ENCODE measurements around the gene KANK3.

The KANK3 gene

GRCh38 chr19:8336660-8337059 lies 6.4 kb downstream of the KANK3 start:
- WGBS, 2 experiments (ENCODE audit: insufficient coverage in 2 of 2), result 82 to 90% methylated on average over 5 to 6 of the region's 8 CpGs
- Histone ChIP-seq H3K36me3 (ENCODE audit: control insufficient read depth, insufficient read depth, low read length) (no peaks in the 10 kb centered on the region), H3K4me1 (ENCODE audit: control insufficient read depth, insufficient read depth, low read length, poor library complexity, severe bottlenecking) (peaks cover 5% of the 10 kb centered on the region), H3K27ac (ENCODE audit: low read depth, low read length, severe bottlenecking) (no peak overlapping the region), H3K9me3 (ENCODE audit: control insufficient read depth, low read length) (no peaks in the 10 kb centered on the region), H3K4me3 (ENCODE audit: extremely low read depth, insufficient read depth, low read length, poor library complexity, severe bottlenecking) (no peak overlapping the region)

- Histone ChIP-seq H3K27ac (ENCODE audit: low read depth, low read length, severe bottlenecking) (no peak overlapping the region), H3K36me3 (ENCODE audit: control insufficient read depth, insufficient read depth, low read length) (no peaks in the 10 kb centered on the region), H3K9me3 (ENCODE audit: control insufficient read depth, low read length) (no peaks in the 10 kb centered on the region), H3K4me3 (ENCODE audit: extremely low read depth, insufficient read depth, low read length, poor library complexity, severe bottlenecking) (no peak overlapping the region), H3K4me1 (ENCODE audit: control insufficient read depth, insufficient read depth, low read length, poor library complexity, severe bottlenecking) (peaks cover 5% of the 10 kb centered on the region)
- WGBS, 2 experiments (ENCODE audit: insufficient coverage in 2 of 2), result 87 to 94% methylated on average over 17 to 20 of the region's 27 CpGs
These were observed 6.9 kb downstream of the KANK3 start for GRCh38 chr19:8336072-8336569.

GRCh38 chr19:8335343-8336071 lies 7.6 kb downstream of the KANK3 start:
- Histone ChIP-seq H3K36me3 (ENCODE audit: control insufficient read depth, insufficient read depth, low read length) (no peaks in the 10 kb centered on the region), H3K4me3 (ENCODE audit: extremely low read depth, insufficient read depth, low read length, poor library complexity, severe bottlenecking) (peak overlapping the region; percentile 29), H3K4me1 (ENCODE audit: control insufficient read depth, insufficient read depth, low read length, poor library complexity, severe bottlenecking) (peaks cover 5% of the 10 kb centered on the region), H3K9me3 (ENCODE audit: control insufficient read depth, low read length) (no peaks in the 10 kb centered on the region), H3K27ac (ENCODE audit: low read depth, low read length, severe bottlenecking) (no peak overlapping the region)
- WGBS, 2 experiments (ENCODE audit: insufficient coverage in 2 of 2), result 9% methylated on average over 67 to 79 of the region's 79 CpGs

- peaks cover 5% of the 10 kb centered on the region for H3K4me1 ChIP-seq (ENCODE audit: control insufficient read depth, insufficient read depth, low read length, poor library complexity, severe bottlenecking)
- H3K36me3 ChIP-seq (ENCODE audit: control insufficient read depth, insufficient read depth, low read length), result no peaks in the 10 kb centered on the region
- no peak overlapping the region for H3K27ac ChIP-seq (ENCODE audit: low read depth, low read length, severe bottlenecking)
- H3K9me3 ChIP-seq (ENCODE audit: control insufficient read depth, low read length), result no peaks in the 10 kb centered on the region
- peak overlapping the region; percentile 29 for H3K4me3 ChIP-seq (ENCODE audit: extremely low read depth, insufficient read depth, low read length, poor library complexity, severe bottlenecking)
- WGBS, 2 experiments (ENCODE audit: insufficient coverage in 2 of 2), result 3 to 4% methylated on average over 101 to 114 of the region's 117 CpGs
These were observed 8.4 kb downstream of the KANK3 start for GRCh38 chr19:8334458-8335342.

GRCh38 chr19:8333767-8334457 lies 9.2 kb downstream of the KANK3 start:
- no peaks in the 10 kb centered on the region for H3K36me3 ChIP-seq (ENCODE audit: control insufficient read depth, insufficient read depth, low read length)
- H3K27ac ChIP-seq (ENCODE audit: low read depth, low read length, severe bottlenecking), result no peak overlapping the region
- no peaks in the 10 kb centered on the region for H3K9me3 ChIP-seq (ENCODE audit: control insufficient read depth, low read length)
- 5 to 8% methylated on average over 45 to 48 of the region's 48 CpGs for WGBS, 2 experiments (ENCODE audit: insufficient coverage in 2 of 2)
- H3K4me3 ChIP-seq (ENCODE audit: extremely low read depth, insufficient read depth, low read length, poor library complexity, severe bottlenecking), result peak overlapping the region; percentile 29
- H3K4me1 ChIP-seq (ENCODE audit: control insufficient read depth, insufficient read depth, low read length, poor library complexity, severe bottlenecking), result peaks cover 5% of the 10 kb centered on the region

- no peaks in the 10 kb centered on the region for H3K36me3 ChIP-seq (ENCODE audit: control insufficient read depth, insufficient read depth, low read length)
- H3K27ac ChIP-seq (ENCODE audit: low read depth, low read length, severe bottlenecking), result no peak overlapping the region
- H3K9me3 ChIP-seq (ENCODE audit: control insufficient read depth, low read length), result no peaks in the 10 kb centered on the region
- peaks cover 5% of the 10 kb centered on the region for H3K4me1 ChIP-seq (ENCODE audit: control insufficient read depth, insufficient read depth, low read length, poor library complexity, severe bottlenecking)
- H3K4me3 ChIP-seq (ENCODE audit: extremely low read depth, insufficient read depth, low read length, poor library complexity, severe bottlenecking), result peak overlapping the region; percentile 29
- WGBS, 2 experiments (ENCODE audit: insufficient coverage in 2 of 2), result 23 to 29% methylated on average over 41 to 51 of the region's 52 CpGs
These were observed 9.9 kb downstream of the KANK3 start for GRCh38 chr19:8332976-8333766.

- Histone ChIP-seq H3K9me3 (ENCODE audit: control insufficient read depth, low read length) (no peaks in the 10 kb centered on the region), H3K36me3 (ENCODE audit: control insufficient read depth, insufficient read depth, low read length) (no peaks in the 10 kb centered on the region), H3K4me3 (ENCODE audit: extremely low read depth, insufficient read depth, low read length, poor library complexity, severe bottlenecking) (no peak overlapping the region), H3K4me1 (ENCODE audit: control insufficient read depth, insufficient read depth, low read length, poor library complexity, severe bottlenecking) (peaks cover 5% of the 10 kb centered on the region), H3K27ac (ENCODE audit: low read depth, low read length, severe bottlenecking) (no peak overlapping the region)
- 85 to 88% methylated on average over 3 to 4 of the region's 8 CpGs for WGBS, 2 experiments (ENCODE audit: insufficient coverage in 2 of 2)
These were observed 11.7 kb downstream of the KANK3 start for GRCh38 chr19:8331263-8331845.

- Histone ChIP-seq H3K4me1 (ENCODE audit: control insufficient read depth, insufficient read depth, low read length, poor library complexity, severe bottlenecking) (peaks cover 5% of the 10 kb centered on the region), H3K4me3 (ENCODE audit: extremely low read depth, insufficient read depth, low read length, poor library complexity, severe bottlenecking) (no peak overlapping the region), H3K27ac (ENCODE audit: low read depth, low read length, severe bottlenecking) (no peak overlapping the region), H3K9me3 (ENCODE audit: control insufficient read depth, low read length) (no peaks in the 10 kb centered on the region), H3K36me3 (ENCODE audit: control insufficient read depth, insufficient read depth, low read length) (peaks cover 2% of the 10 kb centered on the region)
- 71 to 79% methylated on average over 3 of the region's 3 CpGs for WGBS, 2 experiments (ENCODE audit: insufficient coverage in 2 of 2)
These were observed 13.1 kb downstream of the KANK3 start for GRCh38 chr19:8329996-8330395.

GRCh38 chr19:8325454-8325853 lies 17.6 kb downstream of the KANK3 start:
- Histone ChIP-seq H3K4me3 (ENCODE audit: extremely low read depth, insufficient read depth, low read length, poor library complexity, severe bottlenecking) (no peak overlapping the region), H3K4me1 (ENCODE audit: control insufficient read depth, insufficient read depth, low read length, poor library complexity, severe bottlenecking) (no peaks in the 10 kb centered on the region), H3K36me3 (ENCODE audit: control insufficient read depth, insufficient read depth, low read length) (peaks cover 32% of the 10 kb centered on the region), H3K9me3 (ENCODE audit: control insufficient read depth, low read length) (no peaks in the 10 kb centered on the region), H3K27ac (ENCODE audit: low read depth, low read length, severe bottlenecking) (no peak overlapping the region)
- 89 to 100% methylated on average over 2 of the region's 3 CpGs for WGBS, 2 experiments (ENCODE audit: insufficient coverage in 2 of 2)

Measured in mesodermal cell (in vitro differentiated cells).